K562 (cell line): ENCODE results near the gene LIN28B. TPM values are rescaled to one million over a fixed set of nuclear protein-coding genes. Genes with fewer than 3 reads are reported as not detected.
"Not testable (repeated sequence)": the region's sequence is repeated elsewhere in the genome, so short reads cannot be mapped to it uniquely, and the experiment has no call there.

ENCODE experiments used
- ATAC-seq: fragments of 200-7000 bp; cut with Tn5 transposase; 3 replicates; pipeline ENCODE4 v1.9.1; 2020; ENCODE audit warnings: moderate library complexity
- BruUV-seq: library from RNA; stranded (reverse); fragments of 400-500 nt; replicated peaks from 2 replicates; lab custom pipeline; 2021; lab: Mats Ljungman, UMichigan
- CTCF ChIA-PET: fragments of 300-600 bp; formaldehyde crosslinking; extraction: SDS; loops from one replicate; lab custom pipeline; 2021; ENCODE audit warnings: low intra/inter-chr PET ratio; lab: Yijun Ruan, JAX
- POLR2A ChIA-PET: fragments of 300-600, 350-650 bp; sonication (Branson Sonifier 250); formaldehyde crosslinking; extraction: SDS; loops from one replicate; lab custom pipeline; 2021; ENCODE audit warnings: antibody characterized with exemption, inconsistent platforms; lab: Yijun Ruan, JAX
- DNase-seq, 4 experiments: peaks; one replicate each; pipeline versions ENCODE4 v3.0.0 to v3.0.0-alpha.2; 2011 to 2018; ENCODE audit warnings: low spot score in 3 of 4, mixed read lengths in 3 of 4; ENCODE audit errors: extremely low read depth in 1 of 4
- FAIRE-seq: peaks from 2 replicates; lab custom pipeline; 2011; peaks lifted over from hg19 to GRCh38; lab: Jason Lieb, UNC
- H2AFZ ChIP-seq: 2 replicates; pipeline ENCODE4 v1.6.0; 2011; ENCODE audit warnings: low read depth, low read length, control low read depth, inconsistent platforms
- H3K27ac ChIP-seq: fragments of 200-600 bp; 3 replicates; pipeline ENCODE4 v1.8.0; 2011; ENCODE audit warnings: low read depth, mild to moderate bottlenecking, control low read depth, inconsistent platforms, low read length, moderate library complexity, mixed read lengths; ENCODE audit errors: extremely low read depth
- H3K27me3 ChIP-seq, 2 experiments: fragments of 300-600 bp in 1 of 2; 2 replicates in 1 of 2; 3 replicates in 1 of 2; pipeline versions ENCODE4 v1.6.0 to v1.8.0; 2011; ENCODE audit warnings: inconsistent platforms in 2 of 2, low read length in 2 of 2, mild to moderate bottlenecking in 1 of 2, mixed read lengths in 1 of 2, moderate library complexity in 1 of 2; ENCODE audit not compliant: control insufficient read depth in 2 of 2, insufficient read depth in 2 of 2
- H3K36me3 ChIP-seq: fragments of 300-600 bp; 3 replicates; pipeline ENCODE4 v1.8.0; 2011; ENCODE audit warnings: mild to moderate bottlenecking, low read length, inconsistent platforms; ENCODE audit not compliant: control insufficient read depth, insufficient read depth
- H3K4me1 ChIP-seq, 2 experiments: fragments of 200-600 bp in 1 of 2; replicated peaks in 1 of 2; 2 replicates in 1 of 2; 3 replicates in 1 of 2; pipeline versions ENCODE4 v1.5.1 to v1.8.0; 2011; ENCODE audit warnings: inconsistent platforms in 2 of 2, low read length in 2 of 2, mild to moderate bottlenecking in 1 of 2, mixed read lengths in 1 of 2, moderate library complexity in 1 of 2; ENCODE audit not compliant: control insufficient read depth in 2 of 2, insufficient read depth in 2 of 2
- H3K4me2 ChIP-seq: 2 replicates; pipeline ENCODE4 v1.6.1; 2011; ENCODE audit warnings: low read length, control low read depth, inconsistent platforms, mixed read lengths; ENCODE audit not compliant: insufficient read depth
- H3K4me3 ChIP-seq: fragments of 200-600 bp; sonication (generic), shearing (Covaris generic); 2 replicates; pipeline ENCODE4 v1.5.1; 2016; ENCODE audit warnings: control low read depth, inconsistent platforms
- H3K79me2 ChIP-seq: fragments of 200-600 bp; 3 replicates; pipeline ENCODE4 v1.8.0; 2011; ENCODE audit warnings: low read length, inconsistent platforms; ENCODE audit not compliant: control insufficient read depth, insufficient read depth
- H3K9ac ChIP-seq, 2 experiments: 2 replicates each; pipeline versions ENCODE4 v1.6.0 to v1.6.1; 2011; ENCODE audit warnings: low read depth in 2 of 2, low read length in 2 of 2, control low read depth in 1 of 2, inconsistent platforms in 1 of 2, mild to moderate bottlenecking in 1 of 2, mixed read lengths in 1 of 2; ENCODE audit not compliant: insufficient read depth in 1 of 2
- H3K9me1 ChIP-seq: one replicate; pipeline ENCODE4 v1.6.0; 2011; ENCODE audit warnings: inconsistent platforms, mild to moderate bottlenecking, low read length, moderate library complexity; ENCODE audit not compliant: control insufficient read depth, insufficient read depth
- H3K9me3 ChIP-seq: replicated peaks from 2 replicates; pipeline ENCODE4 v1.5.1; 2011; ENCODE audit warnings: low read depth, low read length, inconsistent platforms; ENCODE audit not compliant: control insufficient read depth, insufficient read depth
- H4K20me1 ChIP-seq: replicated peaks from 2 replicates; pipeline ENCODE4 v1.6.1; 2011; ENCODE audit warnings: low read length, inconsistent platforms, mixed read lengths; ENCODE audit not compliant: control insufficient read depth, insufficient read depth
- ARNT ChIP-seq, 2 experiments: fragments of 450-650 bp; IDR thresholded peaks; 2 replicates each; pipeline ENCODE4 v1.6.1; 2016; ENCODE audit warnings: mild to moderate bottlenecking in 1 of 2
- CCNT2 ChIP-seq: IDR thresholded peaks from 2 replicates; pipeline ENCODE4 v1.6.1; 2011; ENCODE audit warnings: borderline replicate concordance, low read depth, mild to moderate bottlenecking, moderate library complexity, mixed read lengths, low read length; ENCODE audit not compliant: insufficient read length; ENCODE audit errors: extremely low read depth
- CSDE1 ChIP-seq, 2 experiments: fragments of 450-650 bp; IDR thresholded peaks; 2 replicates each; pipeline ENCODE4 v1.6.1; 2016; ENCODE audit warnings: mild to moderate bottlenecking in 1 of 2
- FOXJ2 ChIP-seq: fragments of 200-800 bp; sonication (Bioruptor generic); IDR thresholded peaks from 2 replicates; pipeline ENCODE4 v1.6.1; 2016; ENCODE audit warnings: missing genetic modification characterization, missing compliant biosample characterization
- HNRNPLL ChIP-seq: fragments of 200-400 bp; formaldehyde crosslinking; IDR thresholded peaks from 2 replicates; pipeline ENCODE4 v1.6.1; 2017; ENCODE audit warnings: low read length, low read depth, mild to moderate bottlenecking; ENCODE audit not compliant: poor library complexity, severe bottlenecking
- KLF10 ChIP-seq: fragments of 250-450 bp; sonication (Bioruptor Pico); IDR thresholded peaks from 2 replicates; pipeline ENCODE4 v1.6.1; 2021; ENCODE audit warnings: matching md5 sums
- KLF16 ChIP-seq: IDR thresholded peaks from 2 replicates; pipeline ENCODE4 v1.6.1; 2016; ENCODE audit warnings: antibody characterized with exemption
- MBD2 ChIP-seq: sonication (generic); IDR thresholded peaks from 2 replicates; pipeline ENCODE4 v1.6.1; 2016; ENCODE audit warnings: low read depth, borderline replicate concordance
- NFATC3 ChIP-seq: fragments of 450-650 bp; IDR thresholded peaks from 2 replicates; pipeline ENCODE4 v1.6.1; 2017; ENCODE audit warnings: mild to moderate bottlenecking
- PCBP2 ChIP-seq: fragments of 200-400 bp; formaldehyde crosslinking; IDR thresholded peaks from 2 replicates; pipeline ENCODE4 v1.6.1; 2018; ENCODE audit warnings: low read length, low read depth, mild to moderate bottlenecking, moderate library complexity; ENCODE audit not compliant: poor library complexity, severe bottlenecking
- RFX1 ChIP-seq: fragments of 450-650 bp; IDR thresholded peaks from 2 replicates; pipeline ENCODE4 v1.6.1; 2016; ENCODE audit warnings: mild to moderate bottlenecking, moderate library complexity
- ZFP1 ChIP-seq: fragments of 450-650 bp; formaldehyde crosslinking; IDR thresholded peaks from 2 replicates; pipeline ENCODE4 v1.4.0; 2020; ENCODE audit warnings: mild to moderate bottlenecking, mixed read lengths
- ZNF24 ChIP-seq: fragments of 450-650 bp; IDR thresholded peaks from 2 replicates; pipeline ENCODE4 v1.6.1; 2016
- ZNF780A ChIP-seq: fragments of 250-450 bp; sonication (Bioruptor Pico); IDR thresholded peaks from 2 replicates; pipeline ENCODE4 v1.5.0; 2021; ENCODE audit warnings: mild to moderate bottlenecking
- ZNF785 ChIP-seq: fragments of 250-450 bp; sonication (Bioruptor Pico); IDR thresholded peaks from 2 replicates; pipeline ENCODE4 v1.4.0; 2020; ENCODE audit warnings: mild to moderate bottlenecking
- WGBS: fragments of 100-300 bp; shearing (Covaris generic); methylation state at CpG from one replicate; pipeline ENCODE4 v1.1.6; 2016; ENCODE audit warnings: low coverage, mixed read lengths; ENCODE audit not compliant: insufficient coverage; ENCODE audit errors: missing lambda C conversion rate; 5-methylcytosine and 5-hydroxymethylcytosine counted together
- in situ Hi-C: fragments of 300-500 bp; cut with MboI; formaldehyde crosslinking; loops from 4 replicates; pipeline ENCODE4 v1.15.0; 2018; ENCODE audit warnings: inconsistent platforms, mixed read lengths
- intact Hi-C: fragments of 100-400 bp; cut with micrococcal nuclease; formaldehyde crosslinking; loops from 2 replicates; pipeline ENCODE4 v1.14.2; 2022
- polyA plus RNA-seq, 8 experiments: library from polyadenylated mRNA; depleted of rRNA in 4 of 8; stranded (reverse) in 5 of 8; unstranded in 3 of 8; fragments of >200 nt; fragmentation: Nextera tagmentation in 2 of 8; fragmentation: Illumina TruSeq in 1 of 8; extraction: Ambion mirVana in 2 of 8; extraction: Trizol in 1 of 8; gene quantifications; 2 replicates each; pipeline versions ENCODE4 v1.2.1 to v1.2.3, GENCODE V29; 2011 to 2014; ENCODE audit warnings: inconsistent platforms in 1 of 8, missing spikeins in 1 of 8
- total RNA-seq, 7 experiments: library from RNA; depleted of rRNA in 6 of 7; stranded (reverse); fragments of >200 nt in 6 of 7; fragmentation: Illumina TruSeq in 2 of 7; extraction: Trizol in 2 of 7; gene quantifications; 2 replicates each; pipeline versions ENCODE4 v1.2.1 to v1.2.3, GENCODE V29; 2011 to 2021; ENCODE audit warnings: low replicate concordance in 1 of 7
- TF ChIP-seq, protein P1 (sequence below), 2 experiments: IDR thresholded peaks; 2 replicates each; pipeline ENCODE4 v1.6.1; 2011; ENCODE audit warnings: borderline replicate concordance in 1 of 2, control low read depth in 1 of 2, low read depth in 1 of 2, low read length in 1 of 2, mild to moderate bottlenecking in 1 of 2, mixed read lengths in 1 of 2, moderate library complexity in 1 of 2; ENCODE audit not compliant: insufficient read depth in 1 of 2, insufficient read length in 1 of 2, poor library complexity in 1 of 2, severe bottlenecking in 1 of 2; ENCODE audit errors: extremely low read depth in 1 of 2
- TF ChIP-seq, protein P2 (sequence below): fragments of 250-450 bp; sonication (Bioruptor Pico); IDR thresholded peaks from 2 replicates; pipeline ENCODE4 v1.5.0; 2021
- TF ChIP-seq, protein P3 (sequence below): sonication (generic); IDR thresholded peaks from 2 replicates; pipeline ENCODE4 v1.6.1; 2016

Gene LIN28B
- total and polyA plus RNA-seq, 9 of the 15 experiments (the other 6 are each of a cell fraction or from before 2014, with no cell fraction given) = 20.9 to 77.3 (median 42.1) TPM

DNA sequence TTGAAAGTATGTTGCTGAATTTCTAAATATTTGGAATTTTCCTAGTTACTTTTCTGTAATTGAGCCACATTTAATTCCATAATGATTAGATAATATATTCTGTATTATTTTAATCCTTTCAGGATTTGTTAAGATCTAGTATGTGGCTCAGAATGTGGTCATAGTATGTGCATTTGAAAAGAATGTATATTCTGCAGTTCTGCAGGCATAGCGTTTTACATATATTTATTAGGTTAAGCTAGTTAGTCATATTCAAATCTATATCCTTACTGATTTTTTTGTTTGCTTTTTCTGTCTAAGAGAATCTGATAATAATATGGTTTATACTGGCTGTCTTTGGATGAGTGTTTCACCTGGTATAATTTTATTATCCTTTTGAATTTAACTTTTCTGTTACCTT lies 33.2 kb downstream of the LIN28B start:
- WGBS = 100% methylated on average over 1 of the region's 1 CpG
- H3K79me2 ChIP-seq = peaks cover 59% of the 10 kb centered on the region
- no peak for FAIRE-seq

DNA sequence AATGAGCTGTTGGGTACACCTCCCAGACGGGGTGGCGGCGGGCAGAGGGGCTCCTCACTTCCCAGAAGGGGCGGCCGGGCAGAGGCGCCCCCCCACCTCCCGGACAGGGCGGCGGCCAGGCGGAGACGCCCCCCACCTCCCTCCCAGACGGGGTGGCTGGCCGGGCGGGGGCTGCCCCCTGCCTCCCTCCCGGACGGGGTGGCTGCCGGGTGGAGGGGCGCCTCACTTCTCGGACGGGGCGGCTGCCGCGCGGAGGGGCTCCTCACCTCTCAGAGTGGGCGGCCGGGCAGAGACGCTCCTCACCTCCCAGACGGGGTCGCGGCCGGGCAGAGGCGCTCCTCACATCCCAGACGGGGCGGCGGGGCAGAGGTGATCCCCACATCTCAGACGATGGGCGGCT lies 34.2 kb downstream of the LIN28B start:
- intact Hi-C loops, H3K4me2 ChIP-seq, CTCF ChIA-PET, ATAC-seq, H3K27me3 ChIP-seq, BruUV-seq, POLR2A ChIA-PET, H3K4me1 ChIP-seq, DNase-seq, H4K20me1 ChIP-seq, H3K9me1 ChIP-seq, H3K9me3 ChIP-seq, H3K4me3 ChIP-seq, FAIRE-seq, H3K9ac ChIP-seq, H3K27ac ChIP-seq, H2AFZ ChIP-seq, in situ Hi-C loops: not testable (repeated sequence)
- peaks cover 54% of the 10 kb centered on the region for H3K79me2 ChIP-seq
- H3K36me3 ChIP-seq = peaks cover 43% of the 10 kb centered on the region
- 100% methylated on average over 5 of the region's 37 CpGs for WGBS

More for the DNA sequence above, 33.2 kb downstream of the LIN28B start:
- Histone ChIP-seq H3K36me3 (peaks cover 49% of the 10 kb centered on the region), H3K27me3 (no peaks in the 10 kb centered on the region), H3K4me2 (no peak overlapping the region), H3K9me3 (no peaks in the 10 kb centered on the region; the same call in none of the 2 replicates), H3K9ac (no peak overlapping the region), H3K4me1 (no peaks in the 10 kb centered on the region), H3K27ac (no peak overlapping the region), H3K9me1 (no peaks in the 10 kb centered on the region), H3K4me3 (no peak overlapping the region), H4K20me1 (no peaks in the 10 kb centered on the region), H2AFZ (no peak overlapping the region)
- POLR2A ChIA-PET = no interaction called here
- no TSS peak for BruUV-seq
- no peak for TF ChIP-seq ZNF785 (CRISPR knock-in tag)
- no peak for TF ChIP-seq KLF16
- TF ChIP-seq CCNT2 = no peak
- TF ChIP-seq PCBP2 = no peak
- TF ChIP-seq, protein P1, sequence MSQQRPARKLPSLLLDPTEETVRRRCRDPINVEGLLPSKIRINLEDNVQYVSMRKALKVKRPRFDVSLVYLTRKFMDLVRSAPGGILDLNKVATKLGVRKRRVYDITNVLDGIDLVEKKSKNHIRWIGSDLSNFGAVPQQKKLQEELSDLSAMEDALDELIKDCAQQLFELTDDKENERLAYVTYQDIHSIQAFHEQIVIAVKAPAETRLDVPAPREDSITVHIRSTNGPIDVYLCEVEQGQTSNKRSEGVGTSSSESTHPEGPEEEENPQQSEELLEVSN (IDR thresholded peaks at IDR 0.05; ENCODE audit: borderline replicate concordance in 1 of 2, extremely low read depth in 1 of 2, insufficient read depth in 1 of 2, insufficient read length in 1 of 2, low read depth in 1 of 2, low read length in 1 of 2, poor library complexity in 1 of 2, severe bottlenecking in 1 of 2) = no peak
- TF ChIP-seq KLF10 = no peak
- no peak for TF ChIP-seq RFX1
- TF ChIP-seq, protein P2, sequence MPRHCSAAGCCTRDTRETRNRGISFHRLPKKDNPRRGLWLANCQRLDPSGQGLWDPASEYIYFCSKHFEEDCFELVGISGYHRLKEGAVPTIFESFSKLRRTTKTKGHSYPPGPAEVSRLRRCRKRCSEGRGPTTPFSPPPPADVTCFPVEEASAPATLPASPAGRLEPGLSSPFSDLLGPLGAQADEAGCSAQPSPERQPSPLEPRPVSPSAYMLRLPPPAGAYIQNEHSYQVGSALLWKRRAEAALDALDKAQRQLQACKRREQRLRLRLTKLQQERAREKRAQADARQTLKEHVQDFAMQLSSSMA (CRISPR knock-in tag) = no peak
- TF ChIP-seq, protein P3, sequence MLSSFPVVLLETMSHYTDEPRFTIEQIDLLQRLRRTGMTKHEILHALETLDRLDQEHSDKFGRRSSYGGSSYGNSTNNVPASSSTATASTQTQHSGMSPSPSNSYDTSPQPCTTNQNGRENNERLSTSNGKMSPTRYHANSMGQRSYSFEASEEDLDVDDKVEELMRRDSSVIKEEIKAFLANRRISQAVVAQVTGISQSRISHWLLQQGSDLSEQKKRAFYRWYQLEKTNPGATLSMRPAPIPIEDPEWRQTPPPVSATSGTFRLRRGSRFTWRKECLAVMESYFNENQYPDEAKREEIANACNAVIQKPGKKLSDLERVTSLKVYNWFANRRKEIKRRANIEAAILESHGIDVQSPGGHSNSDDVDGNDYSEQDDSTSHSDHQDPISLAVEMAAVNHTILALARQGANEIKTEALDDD = no peak
- TF ChIP-seq HNRNPLL = no peak
- no peak for TF ChIP-seq NFATC3
- no peak for TF ChIP-seq MBD2
- TF ChIP-seq ZFP1 = no peak
- TF ChIP-seq CSDE1 (IDR thresholded peaks at IDR 0.05) = no peak
- no peak for TF ChIP-seq ZNF780A (CRISPR knock-in tag)
- TF ChIP-seq ARNT (IDR thresholded peaks at IDR 0.05) = no peak
- TF ChIP-seq ZNF24 = no peak
- no peak for TF ChIP-seq FOXJ2 (tag)
- in situ Hi-C loops = no loop called here
- CTCF ChIA-PET = no interaction called here
- intact Hi-C loops = no loop called here
- DNase-seq (no peak), ATAC-seq (no peak)
